HG03025 (cell line): ENCODE results near the gene F12.
"Not testable (repeated sequence)": the region's sequence is repeated elsewhere in the genome, so short reads cannot be mapped to it uniquely, and the experiment has no call there.

Source experiments
- ATAC-seq: cut with Tn5 transposase; IDR thresholded peaks from one replicate; pipeline ENCODE4 v1.9.1; 2021; ENCODE audit warnings: mild to moderate bottlenecking, moderate library complexity; ENCODE audit not compliant: unreplicated experiment, low FRiP score

Gene F12

DNA sequence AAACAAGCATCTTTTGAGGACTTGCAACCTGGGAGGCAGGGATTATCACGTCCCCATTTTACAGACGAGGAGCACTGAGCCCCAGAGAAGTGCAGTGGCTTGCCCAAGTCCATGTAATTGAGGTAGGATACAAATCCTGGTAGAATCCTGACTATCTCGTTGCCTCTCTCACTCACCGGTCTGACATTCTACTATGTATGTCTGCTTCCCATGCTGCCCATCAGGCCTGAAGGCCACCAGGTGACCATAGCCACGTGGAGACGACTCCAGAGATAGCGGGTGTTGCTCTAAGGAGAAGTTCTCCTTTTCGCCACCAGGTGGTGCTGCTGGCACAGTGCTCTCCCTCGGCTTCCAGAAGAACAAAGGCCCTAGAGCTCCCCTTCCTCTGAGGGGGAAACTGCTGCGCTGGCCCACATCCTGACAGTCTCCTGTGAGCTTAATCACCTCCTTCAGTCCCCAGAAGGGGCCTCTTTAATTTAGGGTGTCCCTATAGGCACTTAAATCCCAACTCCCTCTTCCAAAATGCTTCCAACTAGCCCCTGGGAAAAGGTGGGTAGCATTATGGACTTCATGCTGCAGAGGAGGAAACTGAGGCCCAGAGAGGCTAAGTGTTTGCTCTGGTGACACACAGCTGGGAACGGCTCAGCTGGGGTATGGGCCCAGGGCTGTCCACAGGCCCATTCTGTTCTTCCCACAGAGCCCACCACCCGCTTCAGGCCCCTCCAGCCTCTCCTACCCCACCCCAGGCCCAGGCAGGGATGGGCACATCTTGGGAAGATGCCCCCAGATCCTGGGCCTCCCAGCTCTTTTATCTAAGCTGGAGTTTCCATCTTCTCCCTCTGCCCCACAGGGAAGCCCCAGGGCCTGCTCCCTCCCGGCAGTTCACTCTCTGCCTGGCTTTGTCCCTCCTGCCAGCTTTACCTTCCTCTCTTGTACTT is 18.7 kb downstream of the F12 start:
- ATAC-seq: no peak

DNA sequence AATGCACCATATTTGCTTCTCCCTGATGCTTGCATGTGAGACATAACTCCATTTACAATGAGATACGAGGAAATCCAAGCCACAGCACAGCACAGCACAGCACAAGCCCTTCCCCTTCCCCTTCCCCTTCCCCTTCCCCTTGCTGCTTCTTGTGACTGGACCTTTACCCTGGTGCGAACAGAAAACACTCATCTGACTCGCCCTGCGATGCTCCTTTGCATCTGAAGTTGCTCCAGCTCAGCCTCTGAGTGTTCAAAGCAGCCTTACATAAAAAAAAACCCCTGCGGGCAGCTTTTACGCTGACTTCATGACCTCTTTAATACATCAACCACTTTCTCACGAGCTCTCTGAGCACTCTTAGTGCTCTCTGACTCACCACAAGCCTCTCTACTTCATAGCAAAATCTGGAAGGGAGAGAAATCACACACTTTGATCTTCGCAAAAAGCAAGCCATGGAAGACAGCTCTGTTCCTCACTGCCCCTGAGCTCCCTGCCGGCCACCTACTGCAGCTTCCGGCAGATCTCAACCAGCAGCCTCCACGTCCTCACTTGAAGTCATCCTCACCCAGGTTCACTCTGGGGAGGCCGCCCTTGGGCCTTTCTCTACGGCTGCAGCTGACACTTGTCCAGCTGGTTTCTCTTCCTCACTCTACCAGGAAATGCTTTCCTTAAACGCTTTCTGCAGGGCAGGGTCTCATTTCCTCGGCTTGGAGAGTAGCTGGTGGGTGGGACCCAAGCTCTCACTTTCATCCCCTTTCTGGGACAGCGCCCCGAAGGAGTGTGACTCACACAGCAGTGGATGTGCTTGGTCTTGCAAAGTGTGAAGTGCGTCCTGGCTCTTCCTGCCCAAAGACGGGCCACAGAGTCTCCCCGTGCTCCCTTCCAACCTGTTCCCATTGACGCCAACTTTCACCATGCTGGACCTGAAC is 19.9 kb downstream of the F12 start:
- ATAC-seq: no peak

DNA sequence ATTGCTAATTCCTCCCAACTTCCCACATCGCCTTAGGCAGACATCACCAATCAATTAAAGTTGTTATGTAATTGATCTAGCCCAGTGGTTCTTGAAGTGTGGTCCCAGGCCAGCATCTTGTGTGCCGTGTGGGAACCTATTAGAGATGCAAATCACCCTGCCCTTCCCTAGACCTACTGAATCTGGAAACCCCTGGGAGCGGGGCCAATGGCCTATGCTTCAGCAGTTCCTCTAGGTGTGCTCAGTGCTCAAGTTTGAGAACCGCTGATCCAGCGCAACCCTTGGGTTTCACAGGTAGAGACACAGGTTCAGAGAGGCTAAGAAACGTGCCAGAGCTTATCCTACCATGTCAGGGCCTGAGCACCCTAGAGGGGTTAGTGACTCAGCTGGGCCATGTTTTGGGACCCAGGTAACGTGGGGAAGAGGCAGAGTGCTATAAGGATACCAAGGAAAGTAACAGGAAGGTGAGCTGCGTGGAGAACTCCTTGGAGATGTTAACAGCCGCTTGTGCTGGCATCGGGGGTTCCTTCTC is 20.8 kb downstream of the F12 start:
- no peak for ATAC-seq

DNA sequence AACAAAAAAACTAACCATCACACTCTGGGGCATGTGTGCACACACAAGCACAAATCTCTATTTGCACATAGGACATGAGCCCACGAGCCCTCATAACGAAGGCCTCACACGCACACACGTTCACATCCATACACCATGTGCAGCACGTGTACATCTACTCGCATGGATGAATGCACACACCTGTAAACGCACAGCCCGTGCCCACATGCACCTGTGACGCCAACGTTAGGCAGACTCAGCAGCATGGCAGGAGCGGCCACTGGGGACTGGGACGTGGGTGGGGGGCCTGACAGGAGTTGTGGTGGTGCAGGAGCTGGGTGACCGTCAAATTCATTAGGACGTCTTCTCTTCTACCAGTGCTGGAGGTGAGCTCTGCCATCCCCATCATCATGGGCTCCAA is 22.0 kb downstream of the F12 start:
- no peak for ATAC-seq

DNA sequence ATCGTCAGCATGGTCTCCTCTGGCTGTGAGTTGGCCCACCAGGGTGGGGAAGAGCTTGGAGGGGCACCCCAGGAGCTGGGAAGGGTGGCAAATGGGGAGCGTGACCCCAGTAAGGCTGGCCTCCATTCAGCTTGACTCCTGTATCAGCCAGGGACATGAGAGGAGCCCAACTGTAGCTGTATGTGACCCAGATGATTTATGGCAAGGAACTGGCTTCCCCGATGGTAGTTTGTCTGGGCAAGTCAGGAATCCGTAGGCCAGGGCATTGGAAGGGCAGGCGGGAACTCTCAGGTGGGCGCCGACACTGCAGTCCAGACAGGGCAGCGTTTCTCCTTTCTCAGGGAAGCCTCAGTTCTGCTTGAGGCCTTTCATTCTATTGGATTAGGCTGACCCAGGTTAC is 22.8 kb downstream of the F12 start:
- ATAC-seq: no peak

DNA sequence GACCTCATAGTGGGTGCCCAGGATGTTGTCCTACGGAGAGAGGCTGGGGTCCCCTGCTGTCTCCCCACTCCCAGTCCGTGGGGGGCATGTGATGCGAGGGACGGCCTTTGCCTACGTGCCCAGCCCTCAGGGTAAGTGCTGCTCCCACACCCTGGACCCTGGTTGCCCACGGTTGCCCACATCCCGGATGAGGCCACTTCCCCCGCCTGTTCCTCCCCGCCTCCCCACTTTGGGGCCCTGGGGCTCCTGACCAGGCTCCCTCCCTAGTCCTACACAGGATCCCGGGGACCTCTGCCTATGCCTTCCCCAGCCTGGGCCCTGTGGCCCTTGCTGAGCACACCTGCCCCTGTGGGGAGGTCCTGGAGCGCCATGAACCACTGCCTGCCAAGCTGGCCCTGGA is 23.6 kb downstream of the F12 start:
- ATAC-seq: no peak

DNA sequence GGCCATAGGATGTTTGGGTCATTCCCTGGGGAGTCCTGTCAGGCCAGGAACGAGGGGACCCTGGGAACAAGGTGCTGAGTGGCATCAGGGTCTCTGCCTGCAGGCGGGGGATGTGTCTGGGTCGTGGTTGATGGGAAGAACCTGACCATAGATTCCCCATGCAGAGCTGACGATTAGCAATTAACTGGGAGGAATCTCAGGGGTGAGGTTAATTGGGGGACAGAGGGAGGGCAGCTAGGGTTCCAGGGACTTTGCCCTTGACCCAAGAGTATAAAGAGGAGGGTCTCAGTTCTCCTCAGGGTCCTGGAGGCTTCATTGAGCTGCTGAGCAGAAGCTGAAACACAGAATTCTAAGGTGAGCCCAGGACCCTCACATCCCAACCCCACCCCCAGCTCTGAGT is 25.2 kb downstream of the F12 start, which contains the start of gene SLC34A1:
SLC34A1 (plus strand) TSS at position 301 of the 400 bp plus-strand sequence. CDS start 1,308 bp downstream, outside the sequence.
- ATAC-seq: no peak

DNA sequence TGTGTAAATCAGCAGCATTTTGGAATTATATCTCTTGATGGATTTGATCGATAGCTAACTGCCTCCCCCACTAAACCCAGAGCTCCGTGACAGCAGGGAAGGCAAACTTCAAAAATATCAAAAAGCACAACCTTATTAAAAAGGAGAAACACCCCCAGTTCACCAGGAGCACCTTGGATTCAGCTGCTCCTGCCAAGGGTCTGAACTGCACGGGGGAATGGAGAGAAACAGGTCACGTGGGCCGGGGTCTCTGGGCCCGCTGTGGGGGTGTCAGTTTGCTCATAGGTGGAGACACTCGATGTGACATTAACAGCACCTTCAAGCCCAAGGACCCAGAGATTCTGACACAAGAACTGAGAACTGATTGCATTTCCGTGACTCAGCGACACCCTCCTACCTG is 26.2 kb downstream of the F12 start:
- ATAC-seq: no peak

DNA sequence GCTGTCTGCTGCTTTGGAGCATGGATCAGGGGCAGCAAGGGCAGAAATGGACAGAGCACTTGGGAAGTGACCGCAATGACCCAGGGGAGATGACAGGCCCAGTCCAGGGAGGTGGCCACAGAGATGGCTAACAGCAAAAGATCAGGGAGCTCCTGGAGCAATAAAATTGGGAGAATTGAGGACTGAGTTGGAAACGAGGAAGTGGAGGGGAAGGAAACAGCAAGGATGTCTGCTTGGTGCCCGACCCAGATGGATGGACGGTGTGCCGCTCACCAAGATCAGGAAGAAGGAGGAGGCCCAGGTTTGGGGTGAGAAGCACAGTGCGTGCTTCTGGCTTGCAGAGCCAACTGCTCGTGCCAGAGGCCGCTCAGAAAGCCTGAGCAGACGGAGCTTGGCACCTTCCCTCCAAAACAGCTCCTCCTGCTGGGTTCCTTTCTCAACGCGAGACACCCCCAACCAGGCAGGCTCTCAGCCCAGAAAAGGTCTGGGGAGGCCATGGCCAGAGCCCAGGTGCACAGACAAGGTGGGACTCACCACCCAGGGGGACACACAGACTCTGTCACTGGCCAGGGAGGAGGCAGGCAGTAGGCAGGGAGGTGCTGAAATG is 26.8 kb downstream of the F12 start:
- ATAC-seq: no peak

DNA sequence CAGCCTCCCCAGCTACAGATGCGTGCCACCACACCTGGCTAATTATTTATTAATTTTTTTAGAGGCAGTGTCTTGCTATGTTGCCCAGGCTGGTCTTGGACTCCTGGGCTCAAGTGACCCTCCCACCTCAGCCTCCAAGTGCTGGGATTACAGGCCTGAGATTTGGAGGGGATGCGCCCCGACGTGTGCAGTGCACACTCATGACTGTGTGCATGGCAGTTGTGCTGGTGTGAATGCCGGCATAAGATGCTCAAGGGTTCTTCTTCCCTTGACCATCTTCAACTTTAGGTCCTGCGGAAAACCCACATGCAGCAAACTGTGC is 28.6 kb downstream of the F12 start:
- no peak for ATAC-seq

DNA sequence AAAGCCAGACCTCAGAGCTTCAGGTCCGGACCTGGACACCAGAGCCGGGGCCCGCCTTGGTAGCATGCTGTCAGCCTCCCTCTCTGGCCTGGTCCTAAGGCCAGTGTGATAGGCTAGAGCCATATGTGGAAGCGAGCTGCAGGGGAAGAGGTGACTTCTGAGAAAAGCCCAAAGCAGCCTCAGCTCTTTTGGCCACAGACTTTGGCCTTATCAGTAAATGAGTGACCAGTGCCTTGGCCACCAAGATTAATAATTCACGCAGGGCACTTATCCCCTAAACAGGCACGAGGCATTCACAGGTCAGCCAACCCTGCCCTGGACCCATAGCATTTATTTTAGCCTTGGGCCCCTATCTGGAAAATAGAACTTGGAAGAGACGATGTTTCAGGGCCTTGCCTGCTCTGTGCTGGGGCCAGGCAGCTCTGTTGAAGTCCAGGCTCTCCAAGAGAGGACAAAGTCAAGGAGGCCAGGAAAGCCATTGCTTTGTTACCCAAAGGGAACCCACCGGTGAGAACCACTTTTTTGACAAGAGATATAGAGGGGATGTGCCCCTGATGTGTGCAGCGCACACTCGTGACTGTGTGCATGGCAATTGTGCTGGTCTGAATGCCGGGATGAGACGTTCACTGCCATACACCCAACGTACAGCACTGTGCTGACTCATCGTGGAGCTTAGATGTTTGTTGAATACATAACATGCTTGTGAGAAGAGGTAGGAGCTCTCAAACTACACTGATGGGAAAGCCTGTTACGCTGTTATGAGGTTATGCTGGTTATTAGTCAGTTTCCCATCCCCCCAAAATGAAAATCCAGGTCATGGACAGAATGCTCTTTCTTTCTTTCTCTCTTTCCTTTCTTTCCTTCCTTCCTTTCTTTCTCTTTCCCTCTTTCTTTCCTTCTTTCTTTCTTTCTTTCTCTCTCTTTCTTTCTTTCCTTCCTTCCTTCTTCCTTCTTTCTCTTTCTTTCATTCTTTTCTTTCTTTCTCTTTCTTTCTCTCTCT is 30.2 kb downstream of the F12 start:
- no peak for ATAC-seq

DNA sequence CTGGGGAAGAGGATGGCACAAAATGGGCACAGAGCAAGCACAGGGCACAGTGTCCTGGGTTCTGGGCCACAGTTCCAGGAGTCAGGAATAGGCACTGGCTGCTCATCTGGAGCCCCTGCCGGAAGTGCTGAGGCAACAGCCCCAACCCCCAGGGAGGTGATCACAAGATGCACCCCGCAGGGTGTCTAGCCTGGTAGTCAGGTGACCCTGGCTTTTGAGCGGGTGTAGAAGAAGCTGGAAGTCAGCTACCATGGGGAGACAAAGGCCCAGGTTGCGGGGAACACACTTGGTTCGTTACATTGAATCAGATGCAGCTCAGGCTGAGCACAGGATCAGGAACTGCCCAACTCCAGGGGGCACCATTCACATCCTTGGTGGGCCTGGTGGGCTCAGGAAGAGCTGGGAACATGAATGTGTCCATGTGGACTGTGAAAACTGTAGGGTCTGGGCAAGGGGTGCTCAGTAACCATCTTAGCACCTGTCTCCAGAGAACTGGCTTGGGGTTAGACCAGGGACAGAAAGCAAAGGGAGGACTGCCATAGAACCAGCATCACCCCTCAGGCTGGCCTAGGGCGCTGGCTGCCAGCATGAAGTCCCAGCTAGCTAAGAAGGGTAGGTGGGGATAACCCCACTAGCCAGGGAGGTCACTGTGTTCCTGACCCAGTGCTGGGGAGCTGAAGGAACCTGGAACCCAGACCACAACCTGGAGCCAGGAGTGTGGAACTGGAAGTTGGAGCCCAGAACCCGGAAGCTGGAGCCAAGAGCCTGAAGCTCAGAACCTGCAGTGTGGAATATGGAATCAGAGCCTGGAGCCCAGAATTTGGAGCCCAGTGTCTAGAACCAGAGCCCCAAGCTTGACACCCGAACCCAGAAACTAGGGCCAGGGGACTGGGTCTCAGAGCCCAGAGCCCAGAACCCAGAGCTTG is 31.2 kb downstream of the F12 start:
- no peak for ATAC-seq

DNA sequence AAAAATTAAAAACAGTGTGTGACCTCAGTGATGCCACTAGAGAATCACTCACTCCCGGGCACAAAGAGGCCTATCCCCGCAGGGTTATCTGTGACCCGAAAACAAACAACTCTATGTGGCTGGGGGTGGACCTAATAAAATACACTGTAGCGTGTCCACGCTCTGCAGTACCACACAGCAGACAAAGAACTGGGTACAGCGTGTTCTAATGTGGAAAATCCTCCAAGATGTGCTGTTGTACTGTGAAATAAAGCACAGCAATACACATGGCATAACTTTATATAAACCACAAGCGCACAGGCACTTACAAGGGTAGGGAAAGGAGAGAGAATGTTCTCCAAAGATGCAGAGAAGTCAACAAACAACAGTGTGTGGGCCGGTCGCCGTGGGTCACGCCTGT is 33.3 kb downstream of the F12 start:
- no peak for ATAC-seq

DNA sequence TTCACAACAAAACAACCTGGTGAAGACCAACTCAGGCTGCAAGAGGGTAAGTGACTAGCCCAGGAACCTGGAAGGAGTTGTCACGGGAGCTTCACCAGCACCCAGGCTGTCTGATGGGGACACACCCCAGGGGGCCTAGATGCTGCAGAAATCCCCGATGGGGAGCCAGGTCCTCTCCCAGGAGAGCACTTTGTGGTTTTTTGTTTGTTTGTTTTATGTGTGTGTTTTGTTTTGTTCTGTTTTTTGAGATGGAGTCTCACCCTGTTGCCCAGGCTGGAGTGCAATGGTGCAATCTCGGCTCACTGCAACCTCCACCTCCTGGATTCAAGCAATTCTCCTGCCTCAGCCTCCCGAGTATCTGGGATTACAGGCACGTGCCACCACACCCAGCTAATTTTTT is 33.8 kb downstream of the F12 start:
- not testable (repeated sequence) for ATAC-seq

DNA sequence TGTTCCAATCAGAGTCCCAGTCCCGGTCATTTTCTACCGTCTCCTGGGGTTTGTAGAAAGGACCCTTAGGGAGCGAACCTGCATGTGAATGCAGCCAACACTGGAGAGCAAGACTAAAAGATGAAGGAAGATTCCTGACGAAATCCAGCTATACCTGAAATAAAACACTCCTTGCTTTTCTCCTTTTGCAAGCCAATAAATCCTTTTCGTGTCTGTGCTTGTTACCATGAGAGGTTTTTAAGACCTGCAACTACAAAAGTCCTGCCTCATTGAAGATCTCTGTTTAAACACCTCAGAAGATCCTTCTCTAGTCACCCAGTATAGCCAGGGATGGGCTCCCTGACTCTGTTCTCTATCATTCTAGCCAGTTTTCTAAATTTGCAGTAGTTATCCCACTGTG is 35.2 kb downstream of the F12 start:
- ATAC-seq: no peak

DNA sequence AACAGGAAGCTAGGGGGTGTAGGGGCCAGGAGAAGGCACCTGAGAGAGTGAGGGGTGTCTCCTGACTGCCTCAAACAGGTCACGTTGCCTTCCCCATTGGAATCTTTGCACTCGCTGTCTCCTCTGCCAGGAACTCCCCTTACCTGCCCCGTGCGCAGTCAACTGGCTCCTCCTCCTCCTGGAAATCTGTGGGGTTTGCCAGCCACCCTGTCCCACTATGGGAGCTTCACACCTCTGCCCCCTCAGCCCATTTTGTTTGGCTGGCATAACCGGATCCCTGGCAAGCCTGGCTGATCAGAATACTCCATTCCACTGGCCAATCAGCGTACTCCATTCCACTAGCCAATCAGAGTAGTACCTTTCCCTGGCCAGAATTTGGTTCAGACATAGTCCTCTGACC is 35.6 kb downstream of the F12 start:
- no peak for ATAC-seq

DNA sequence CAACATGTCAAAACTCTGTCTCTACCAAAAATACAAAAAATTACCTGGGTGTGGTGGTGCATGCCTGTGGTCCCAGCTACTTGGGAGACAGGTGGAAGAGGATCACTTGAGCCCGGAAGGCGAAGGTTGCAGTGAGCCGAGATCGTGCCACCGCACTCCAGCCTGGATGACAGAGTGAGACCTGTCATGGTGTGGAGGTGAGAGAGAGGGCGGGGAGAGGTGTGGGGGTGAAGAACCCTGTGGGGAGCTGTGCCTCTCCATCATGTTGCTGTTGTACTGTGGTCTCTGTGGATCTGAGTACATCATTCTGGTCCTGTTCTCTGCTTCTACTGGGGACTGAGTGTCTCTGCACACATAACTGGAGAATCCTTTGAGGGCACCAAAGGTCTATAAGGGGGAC is 36.5 kb downstream of the F12 start:
- ATAC-seq: no peak

DNA sequence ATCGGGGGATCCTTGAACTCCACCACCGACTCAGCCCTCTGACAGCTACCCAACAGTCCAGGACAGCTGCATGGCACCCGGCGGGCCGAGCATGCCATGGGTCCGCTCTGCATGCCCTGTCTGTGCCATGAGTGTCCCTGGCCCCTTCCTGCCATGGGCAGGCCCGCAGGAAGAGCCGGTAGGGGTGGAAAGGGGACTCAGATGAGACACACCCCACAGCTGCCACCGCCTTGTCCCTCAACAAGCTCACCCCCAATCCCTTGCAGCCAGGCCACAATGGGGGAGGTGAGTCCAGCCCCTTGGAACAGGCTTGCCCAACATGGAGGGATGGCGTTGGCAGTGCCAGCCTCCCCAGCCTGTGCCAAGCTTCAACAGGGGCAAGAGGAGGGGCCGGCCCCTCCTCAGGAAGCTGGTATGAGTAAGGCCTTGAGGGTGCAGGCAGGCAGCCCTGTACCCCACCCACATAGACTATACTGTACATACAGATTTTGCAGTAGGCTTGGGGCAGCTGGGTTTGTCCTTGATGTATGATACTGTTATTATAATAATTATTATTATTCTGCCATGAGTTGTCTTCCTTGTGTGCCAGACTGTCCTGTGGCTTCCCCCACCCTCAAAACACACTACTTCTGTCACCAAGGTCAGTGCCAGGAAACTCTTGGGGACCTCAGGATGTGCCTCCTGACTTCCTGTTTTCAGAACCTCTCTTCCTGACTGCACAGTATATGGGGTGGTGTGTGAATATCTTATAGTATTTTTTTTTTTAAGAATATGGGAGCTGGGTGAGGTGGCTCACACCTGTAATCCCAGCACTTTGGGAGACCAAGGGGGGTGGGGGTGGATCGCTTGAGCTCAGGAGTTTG is 37.1 kb downstream of the F12 start:
- ATAC-seq: no peak
